Esophagus muscularis mucosa (tissue), 4 donors: Measurements from ENCODE around the gene PRKCB.

Experiments used
- EP300 ChIP-seq: sonication (generic); formaldehyde crosslinking; IDR thresholded peaks from one replicate; pipeline ENCODE4 v1.6.1; 2017; ENCODE audit warnings: antibody characterized with exemption
- POLR2A ChIP-seq: fragments of 450-650 bp; IDR thresholded peaks from one replicate; pipeline ENCODE4 v1.6.1; 2017; ENCODE audit warnings: antibody characterized with exemption, moderate library complexity, mild to moderate bottlenecking, low read depth
- POLR2AphosphoS5 ChIP-seq, 2 donors: sonication (generic); formaldehyde crosslinking; IDR thresholded peaks; one replicate each; pipeline ENCODE4 v1.6.1; 2017; ENCODE audit warnings: antibody characterized with exemption in 2 of 2
- TF ChIP-seq, protein P1 (sequence below), 3 experiments: fragments of 200-600 bp in 2 of 3; fragments of 450-650 bp in 1 of 3; sonication (generic) in 2 of 3; IDR thresholded peaks; one replicate each; pipeline ENCODE4 v1.5.1; 2017 to 2019; ENCODE audit warnings: antibody characterized with exemption in 3 of 3, mild to moderate bottlenecking in 2 of 3, moderate library complexity in 1 of 3

DNA sequence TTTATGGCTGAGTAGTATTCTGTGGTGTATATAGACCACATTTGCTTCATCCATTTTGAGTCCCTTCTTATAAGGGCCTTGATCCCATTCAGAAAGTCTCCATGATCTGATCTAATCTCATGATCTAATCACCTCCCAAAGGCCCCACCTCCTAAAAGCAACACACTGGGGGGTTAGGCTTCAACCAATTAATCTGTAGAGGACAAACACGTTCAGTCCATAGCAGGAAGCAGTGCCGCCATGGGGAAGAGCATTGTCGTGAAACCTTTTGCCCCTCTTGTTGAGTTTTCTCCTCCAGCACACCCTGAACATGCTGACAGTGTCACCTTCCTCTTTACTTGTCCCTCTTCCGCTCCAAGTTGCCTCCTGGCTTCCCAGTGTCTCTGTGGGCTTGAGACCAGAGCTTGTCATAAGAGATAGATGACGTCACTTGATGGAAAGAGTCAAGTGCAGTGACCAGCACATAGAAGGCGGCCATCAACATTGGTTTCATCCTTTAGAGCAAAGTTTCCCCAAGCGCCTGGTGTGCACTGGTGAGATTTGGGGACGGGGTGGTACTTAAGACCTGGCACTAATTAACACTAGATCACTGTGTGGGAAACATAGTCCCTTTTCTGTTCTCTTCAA is 74.1 kb downstream of the PRKCB start:
- TF ChIP-seq EP300 = no peak
- TF ChIP-seq, protein P1, sequence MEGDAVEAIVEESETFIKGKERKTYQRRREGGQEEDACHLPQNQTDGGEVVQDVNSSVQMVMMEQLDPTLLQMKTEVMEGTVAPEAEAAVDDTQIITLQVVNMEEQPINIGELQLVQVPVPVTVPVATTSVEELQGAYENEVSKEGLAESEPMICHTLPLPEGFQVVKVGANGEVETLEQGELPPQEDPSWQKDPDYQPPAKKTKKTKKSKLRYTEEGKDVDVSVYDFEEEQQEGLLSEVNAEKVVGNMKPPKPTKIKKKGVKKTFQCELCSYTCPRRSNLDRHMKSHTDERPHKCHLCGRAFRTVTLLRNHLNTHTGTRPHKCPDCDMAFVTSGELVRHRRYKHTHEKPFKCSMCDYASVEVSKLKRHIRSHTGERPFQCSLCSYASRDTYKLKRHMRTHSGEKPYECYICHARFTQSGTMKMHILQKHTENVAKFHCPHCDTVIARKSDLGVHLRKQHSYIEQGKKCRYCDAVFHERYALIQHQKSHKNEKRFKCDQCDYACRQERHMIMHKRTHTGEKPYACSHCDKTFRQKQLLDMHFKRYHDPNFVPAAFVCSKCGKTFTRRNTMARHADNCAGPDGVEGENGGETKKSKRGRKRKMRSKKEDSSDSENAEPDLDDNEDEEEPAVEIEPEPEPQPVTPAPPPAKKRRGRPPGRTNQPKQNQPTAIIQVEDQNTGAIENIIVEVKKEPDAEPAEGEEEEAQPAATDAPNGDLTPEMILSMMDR (IDR thresholded peaks at IDR 0.05) = no peak
- no peak for TF ChIP-seq POLR2A
- TF ChIP-seq POLR2AphosphoS5 (IDR thresholded peaks at IDR 0.05) = no peak
